GM06990 (cell line): ENCODE data around the gene PANX2.
A peak's percentile ranks its signal among the peaks of the same experiment; 100 is the strongest.
"Not testable (repeated sequence)": the region's sequence is repeated elsewhere in the genome, so short reads cannot be mapped to it uniquely, and the experiment has no call there.

Source experiments
- DNase-seq: peaks from one replicate; pipeline ENCODE4 v3.0.0-alpha.2; 2011; ENCODE audit not compliant: insufficient read length; ENCODE audit errors: extremely low read depth
- H3K27me3 ChIP-seq: replicated peaks from 2 replicates; pipeline ENCODE4 v1.6.0; 2011; ENCODE audit warnings: low read length; ENCODE audit not compliant: control insufficient read depth, insufficient read depth
- H3K36me3 ChIP-seq: 2 replicates; pipeline ENCODE4 v1.5.1; 2011; ENCODE audit warnings: low read length; ENCODE audit not compliant: control insufficient read depth, insufficient read depth
- H3K4me3 ChIP-seq: replicated peaks from 2 replicates; pipeline ENCODE4 v1.5.1; 2011; ENCODE audit warnings: low read depth, mild to moderate bottlenecking, control low read depth, low read length
- CTCF ChIP-seq: IDR thresholded peaks from 2 replicates; pipeline ENCODE4 v1.5.1; 2011; ENCODE audit warnings: low read length, control low read depth, mild to moderate bottlenecking, inconsistent platforms; ENCODE audit not compliant: insufficient read depth, poor library complexity, severe bottlenecking

The PANX2 gene

GRCh38 chr22:50167689-50168489, 2.6 kb upstream of the PANX2 start:
- no peaks in the 10 kb centered on the region for H3K36me3 ChIP-seq
- no peak overlapping the region for H3K4me3 ChIP-seq
- no peak for DNase-seq
- TF ChIP-seq CTCF, result no peak
- H3K27me3 ChIP-seq, result no peaks in the 10 kb centered on the region

- H3K4me3 ChIP-seq, H3K27me3 ChIP-seq, H3K36me3 ChIP-seq, DNase-seq: not testable (repeated sequence)
These were observed 1.9 kb upstream of the PANX2 start for GRCh38 chr22:50168490-50169180.

- Histone ChIP-seq H3K36me3 (no peaks in the 10 kb centered on the region), H3K4me3 (no peak overlapping the region)
- no peak for TF ChIP-seq CTCF
These were observed 1.3 kb upstream of the PANX2 start for GRCh38 chr22:50169181-50169759.

GRCh38 chr22:50169774-50170341, 673 bp upstream of the PANX2 start:
- Histone ChIP-seq H3K4me3 (peak overlapping the region; percentile 45), H3K36me3 (no peaks in the 10 kb centered on the region), H3K27me3 (no peaks in the 10 kb centered on the region)
- DNase-seq, result peak; percentile 41
- TF ChIP-seq CTCF, result no peak

More at GRCh38 chr22:50169181-50169759, 1.3 kb upstream of the PANX2 start:
- DNase-seq, result no peak
- no peaks in the 10 kb centered on the region for H3K27me3 ChIP-seq

GRCh38 chr22:50171319-50171964, 911 bp downstream of the PANX2 start:
- H3K4me3 ChIP-seq, result no peak overlapping the region
- no peak for TF ChIP-seq CTCF
- DNase-seq, result peak; percentile 4
- no peaks in the 10 kb centered on the region for H3K36me3 ChIP-seq
- no peaks in the 10 kb centered on the region for H3K27me3 ChIP-seq
